Measurements from ENCODE around the gene SMAD6. TPM values are rescaled to one million over a fixed set of nuclear protein-coding genes. Genes with fewer than 3 reads are reported as not detected.

SMAD6 gene
- total RNA-seq, 2 experiments from 2014 or later: 0.40 TPM

DNA sequence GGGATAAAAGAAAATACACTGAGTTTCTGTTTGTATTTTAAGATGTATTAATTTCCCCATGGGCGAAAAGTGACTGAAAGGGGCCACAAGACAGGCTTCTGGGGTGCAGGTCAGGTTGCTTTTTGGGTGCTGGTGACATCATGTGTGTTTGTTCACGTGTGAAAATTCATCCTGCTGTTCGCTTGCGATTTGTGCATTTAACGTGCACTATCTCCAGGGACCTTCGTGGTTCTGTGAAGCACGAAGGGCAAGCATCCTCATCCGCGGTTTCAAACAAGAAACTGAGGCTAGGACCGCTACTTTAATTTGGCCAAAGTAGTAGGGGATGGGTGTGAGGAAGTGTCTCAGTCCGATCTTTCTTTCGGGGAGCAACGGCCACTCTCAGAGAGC, 1.6 kb upstream of the SMAD6 start:
- peaks cover 24% of the 10 kb centered on the region for H3K4me1 Mint-ChIP-seq
- DNase-seq: peak; percentile 22
- peaks cover 20% of the 10 kb centered on the region for H3K27me3 Mint-ChIP-seq
- H3K9me3 Mint-ChIP-seq: no peaks in the 10 kb centered on the region
- H3K4me3 Mint-ChIP-seq: peak overlapping the region; percentile 84
- H3K36me3 Mint-ChIP-seq (ENCODE audit: low read depth): no peaks in the 10 kb centered on the region
- ChIA-PET POLR2A (no interaction called here), CTCF (interaction anchor here (0.9 to 1.3 kb wide), 3 partner anchors 9 to 28 kb away, joined by 3 to 6 read pairs (median 4); no protein-coding TSS in a partner anchor)
- peak overlapping the region; percentile 87 for H3K27ac Mint-ChIP-seq

DNA sequence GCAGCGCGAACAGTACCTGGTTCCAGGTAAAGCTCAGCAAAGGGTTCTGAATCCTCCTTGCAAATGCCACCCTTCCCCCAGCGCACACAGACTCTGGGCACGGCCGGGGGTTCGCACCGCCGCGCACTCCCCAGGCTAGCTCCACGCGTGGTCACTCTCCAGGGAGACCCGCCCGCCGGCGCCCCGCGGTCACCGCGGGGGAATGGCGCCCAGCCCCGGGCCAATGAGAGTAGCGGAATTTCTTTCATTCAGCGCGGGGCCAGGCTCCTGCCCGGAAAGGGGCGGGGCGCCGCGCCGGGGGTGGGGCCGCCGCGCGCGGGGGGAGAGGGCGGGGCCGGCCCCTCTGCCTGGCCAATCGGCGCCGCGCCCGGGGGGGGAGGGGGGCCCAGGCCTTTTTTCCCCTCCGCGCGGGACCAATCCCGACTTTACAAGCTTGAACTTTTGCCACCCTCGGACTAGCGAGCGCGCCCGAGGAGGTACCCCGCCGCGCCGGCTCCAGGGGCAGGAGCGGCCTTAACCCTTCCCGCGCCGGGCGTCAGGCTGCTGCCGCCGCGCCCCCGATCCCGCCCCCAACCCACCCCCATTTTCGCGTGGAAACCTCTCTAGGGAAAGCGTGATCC, 1.1 kb upstream of the SMAD6 start:
- Mint-ChIP-seq H3K4me1 (peaks cover 24% of the 10 kb centered on the region), H3K27me3 (peaks cover 25% of the 10 kb centered on the region), H3K27ac (peak overlapping the region; percentile 87), H3K36me3 (ENCODE audit: low read depth) (no peaks in the 10 kb centered on the region), H3K4me3 (peak overlapping the region; percentile 84), H3K9me3 (no peaks in the 10 kb centered on the region)
- ChIA-PET CTCF (interaction anchor here (0.7 to 1.7 kb wide), 4 partner anchors 10 to 82 kb away, joined by 3 to 7 read pairs (median 5); no protein-coding TSS in a partner anchor), POLR2A (interaction anchor here (1.0 kb wide), 1 partner anchor 20 kb away, joined by 3 read pairs; no protein-coding TSS in a partner anchor)
- peak; percentile 85 for DNase-seq

- H3K4me1 Mint-ChIP-seq: peaks cover 24% of the 10 kb centered on the region
- H3K36me3 Mint-ChIP-seq (ENCODE audit: low read depth): no peaks in the 10 kb centered on the region
- peak overlapping the region; percentile 76 for H3K4me3 Mint-ChIP-seq
- peak overlapping the region; percentile 74 for H3K27ac Mint-ChIP-seq
- POLR2A ChIA-PET: interaction anchor here (1.0 kb wide), 1 partner anchor 19 kb away, joined by 3 read pairs; no protein-coding TSS in a partner anchor
- peak; percentile 44 for DNase-seq
- CTCF ChIA-PET: interaction anchor here (0.7 to 1.7 kb wide), 3 partner anchors 14 to 83 kb away, joined by 4 to 7 read pairs (median 6); no protein-coding TSS in a partner anchor
- no peaks in the 10 kb centered on the region for H3K9me3 Mint-ChIP-seq
- H3K27me3 Mint-ChIP-seq: peaks cover 26% of the 10 kb centered on the region
Measured at GRCh38 chr15:66701422-66702034, 508 bp upstream of the SMAD6 start.

GRCh38 chr15:66702787-66703539, 927 bp downstream of the SMAD6 start:
- DNase-seq: no peak
- Mint-ChIP-seq H3K27me3 (peaks cover 26% of the 10 kb centered on the region), H3K9me3 (no peaks in the 10 kb centered on the region), H3K36me3 (ENCODE audit: low read depth) (no peaks in the 10 kb centered on the region), H3K27ac (no peak overlapping the region), H3K4me1 (peaks cover 24% of the 10 kb centered on the region), H3K4me3 (peak overlapping the region; percentile 76)
- ChIA-PET POLR2A (no interaction called here), CTCF (interaction anchor here (1.5 to 1.7 kb wide), 2 partner anchors 18 to 84 kb away, joined by 7 to 8 read pairs; no protein-coding TSS in a partner anchor)

GRCh38 chr15:66703540-66703941, 1.5 kb downstream of the SMAD6 start:
- no peak for DNase-seq
- H3K9me3 Mint-ChIP-seq: no peaks in the 10 kb centered on the region
- ChIA-PET CTCF (interaction anchor here (1.5 kb wide), 1 partner anchor 17 kb away, joined by 8 read pairs; no protein-coding TSS in a partner anchor), POLR2A (no interaction called here)
- peaks cover 24% of the 10 kb centered on the region for H3K4me1 Mint-ChIP-seq
- H3K27me3 Mint-ChIP-seq: peaks cover 26% of the 10 kb centered on the region
- H3K27ac Mint-ChIP-seq: no peak overlapping the region
- H3K36me3 Mint-ChIP-seq (ENCODE audit: low read depth): no peaks in the 10 kb centered on the region
- H3K4me3 Mint-ChIP-seq: no peak overlapping the region

GRCh38 chr15:66704019-66704802, 2.2 kb downstream of the SMAD6 start:
- Mint-ChIP-seq H3K36me3 (ENCODE audit: low read depth) (no peaks in the 10 kb centered on the region), H3K27ac (no peak overlapping the region), H3K27me3 (peaks cover 26% of the 10 kb centered on the region), H3K4me3 (peak overlapping the region; percentile 55), H3K9me3 (no peaks in the 10 kb centered on the region), H3K4me1 (peaks cover 24% of the 10 kb centered on the region)
- ChIA-PET CTCF (interaction anchor here (1.0 to 1.5 kb wide), 4 partner anchors 9 to 176 kb away, joined by 3 to 8 read pairs (median 5); no protein-coding TSS in a partner anchor), POLR2A (no interaction called here)
- no peak for DNase-seq

DNA sequence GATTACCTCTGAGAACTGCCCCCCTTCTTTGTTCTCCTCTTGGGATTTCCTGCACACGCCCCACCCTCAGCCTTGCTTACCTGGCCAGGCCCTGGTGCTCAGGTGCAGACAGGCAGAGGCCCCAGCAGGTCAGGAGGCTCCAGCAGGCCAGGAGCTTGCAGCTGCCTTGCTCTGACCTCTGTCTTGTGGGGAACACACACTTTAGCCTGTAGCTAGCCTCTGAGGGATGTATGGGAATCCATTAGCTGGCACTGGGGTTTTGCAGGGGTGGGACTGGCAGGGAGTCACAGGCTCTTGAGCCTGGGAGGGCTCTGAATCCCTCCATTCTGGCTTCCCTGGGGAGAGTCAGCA, 2.7 kb downstream of the SMAD6 start:
- Mint-ChIP-seq H3K36me3 (ENCODE audit: low read depth) (no peaks in the 10 kb centered on the region), H3K4me1 (peaks cover 24% of the 10 kb centered on the region), H3K9me3 (no peaks in the 10 kb centered on the region), H3K27me3 (peaks cover 26% of the 10 kb centered on the region), H3K27ac (no peak overlapping the region), H3K4me3 (peak overlapping the region; percentile 4)
- ChIA-PET CTCF (interaction anchor here (0.6 to 1.3 kb wide), 4 partner anchors 8 to 177 kb away, joined by 3 to 7 read pairs (median 4); no protein-coding TSS in a partner anchor), POLR2A (no interaction called here)
- no peak for DNase-seq

- POLR2A ChIA-PET: no interaction called here
Measured at GRCh38 chr15:66705277-66706146, 3.5 kb downstream of the SMAD6 start.

GRCh38 chr15:66706225-66706732, 4.2 kb downstream of the SMAD6 start:
- Mint-ChIP-seq H3K4me3 (no peak overlapping the region), H3K9me3 (no peaks in the 10 kb centered on the region), H3K27me3 (peaks cover 26% of the 10 kb centered on the region), H3K27ac (no peak overlapping the region), H3K36me3 (ENCODE audit: low read depth) (no peaks in the 10 kb centered on the region), H3K4me1 (peaks cover 17% of the 10 kb centered on the region)
- CTCF ChIA-PET: interaction anchor here (1.3 to 2.1 kb wide), 3 partner anchors 14 to 139 kb away, joined by 4 to 6 read pairs (median 5); no protein-coding TSS in a partner anchor
- DNase-seq: no peak
- POLR2A ChIA-PET: no interaction called here

More at GRCh38 chr15:66705277-66706146, 3.5 kb downstream of the SMAD6 start:
- H3K4me3 Mint-ChIP-seq: no peak overlapping the region
- H3K27ac Mint-ChIP-seq: no peak overlapping the region
- no peaks in the 10 kb centered on the region for H3K36me3 Mint-ChIP-seq (ENCODE audit: low read depth)
- H3K27me3 Mint-ChIP-seq: peaks cover 26% of the 10 kb centered on the region
- H3K9me3 Mint-ChIP-seq: no peaks in the 10 kb centered on the region
- DNase-seq: no peak
- H3K4me1 Mint-ChIP-seq: peaks cover 19% of the 10 kb centered on the region
- CTCF ChIA-PET: interaction anchor here (0.6 to 2.1 kb wide), 5 partner anchors 14 to 178 kb away, joined by 3 to 7 read pairs (median 5); no protein-coding TSS in a partner anchor

- CTCF ChIA-PET: interaction anchor here (0.5 to 2.5 kb wide), 7 partner anchors 13 to 728 kb away, joined by 3 to 7 read pairs (median 4); no protein-coding TSS in a partner anchor
- no peak for DNase-seq
- Mint-ChIP-seq H3K27me3 (peaks cover 26% of the 10 kb centered on the region), H3K4me3 (no peak overlapping the region), H3K27ac (no peak overlapping the region), H3K9me3 (no peaks in the 10 kb centered on the region), H3K4me1 (peaks cover 13% of the 10 kb centered on the region), H3K36me3 (ENCODE audit: low read depth) (no peaks in the 10 kb centered on the region)
- POLR2A ChIA-PET: no interaction called here
Measured at GRCh38 chr15:66706840-66707239, 4.8 kb downstream of the SMAD6 start.

GRCh38 chr15:66707310-66708082, 5.5 kb downstream of the SMAD6 start:
- Mint-ChIP-seq H3K27ac (no peak overlapping the region), H3K36me3 (ENCODE audit: low read depth) (no peaks in the 10 kb centered on the region), H3K9me3 (no peaks in the 10 kb centered on the region), H3K27me3 (peaks cover 22% of the 10 kb centered on the region), H3K4me3 (no peak overlapping the region), H3K4me1 (peaks cover 9% of the 10 kb centered on the region)
- POLR2A ChIA-PET: no interaction called here
- DNase-seq: no peak
- CTCF ChIA-PET: interaction anchor here (0.5 to 2.5 kb wide), 6 partner anchors 12 to 729 kb away, joined by 3 to 7 read pairs (median 4); no protein-coding TSS in a partner anchor
